Smooth muscle cell (in vitro differentiated cells): ENCODE measurements around the gene EIF4A3. TPM values are rescaled to one million over a fixed set of nuclear protein-coding genes. Genes with fewer than 3 reads are reported as not detected.

Experiments
- DNase-seq: peaks from one replicate; lab custom pipeline; 2025; ENCODE audit not compliant: unreplicated experiment; lab: John Stamatoyannopoulos, UW
- H2AFZ ChIP-seq: fragments of 200-600 bp; sonication (generic); 2 replicates; pipeline ENCODE4 v1.6.0; 2016; ENCODE audit warnings: antibody characterized with exemption, low read depth, mild to moderate bottlenecking
- H3F3A ChIP-seq: fragments of 200-600 bp; sonication (generic); 2 replicates; pipeline ENCODE4 v1.6.0; 2017; ENCODE audit warnings: antibody characterized with exemption, low read depth
- H3K27ac ChIP-seq: fragments of 200-600 bp; sonication (generic); 2 replicates; pipeline ENCODE4 v1.5.1; 2016; ENCODE audit warnings: low read depth, mild to moderate bottlenecking
- H3K27me3 ChIP-seq: fragments of 200-600 bp; sonication (generic); 2 replicates; pipeline ENCODE4 v1.6.1; 2016; ENCODE audit warnings: low read depth, mild to moderate bottlenecking
- H3K36me3 ChIP-seq: fragments of 200-600 bp; sonication (generic); 2 replicates; pipeline ENCODE4 v1.5.1; 2016; ENCODE audit warnings: low read depth
- H3K4me1 ChIP-seq: fragments of 200-600 bp; sonication (generic); 2 replicates; pipeline ENCODE4 v1.5.1; 2016; ENCODE audit warnings: low read depth
- H3K4me2 ChIP-seq: fragments of 200-600 bp; sonication (generic); 2 replicates; pipeline ENCODE4 v1.6.0; 2016; ENCODE audit warnings: mild to moderate bottlenecking
- H3K4me3 ChIP-seq: fragments of 200-600 bp; sonication (generic); 2 replicates; pipeline ENCODE4 v1.5.1; 2016; ENCODE audit warnings: mild to moderate bottlenecking
- H3K79me2 ChIP-seq: fragments of 200-600 bp; sonication (generic); 2 replicates; pipeline ENCODE4 v1.6.0; 2016; ENCODE audit warnings: low read depth, mild to moderate bottlenecking
- H3K9ac ChIP-seq: fragments of 200-600 bp; sonication (generic); 2 replicates; pipeline ENCODE4 v1.6.0; 2016; ENCODE audit warnings: low read depth
- H3K9me3 ChIP-seq: fragments of 200-600 bp; sonication (generic); replicated peaks from 2 replicates; pipeline ENCODE4 v1.5.1; 2016; ENCODE audit warnings: low read depth
- H4K20me1 ChIP-seq: fragments of 200-600 bp; sonication (generic); 2 replicates; pipeline ENCODE4 v1.6.0; 2016; ENCODE audit warnings: low read depth
- WGBS: methylation state at CpG from one replicate; pipeline ENCODE4 v1.1.7; 2016; ENCODE audit warnings: low lambda C conversion rate; 5-methylcytosine and 5-hydroxymethylcytosine counted together
- polyA plus RNA-seq: library from polyadenylated mRNA; unstranded; fragments of >200 nt; fragmentation: Nextera tagmentation; extraction: Ambion mirVana; gene quantifications from 2 replicates; pipeline ENCODE4 v1.2.1, GENCODE V29; 2016
- total RNA-seq: library from RNA; depleted of rRNA; stranded (reverse); fragments of >200 nt; gene quantifications from 2 replicates; pipeline ENCODE4 v1.2.3, GENCODE V29; 2014
- TF ChIP-seq, protein P1 (sequence below): fragments of 200-600 bp; sonication (generic); IDR thresholded peaks from 2 replicates; pipeline ENCODE4 v1.5.1; 2017; ENCODE audit warnings: borderline replicate concordance, mild to moderate bottlenecking, antibody characterized with exemption; ENCODE audit not compliant: insufficient read depth, poor library complexity, severe bottlenecking

EIF4A3 gene
- total and polyA plus RNA-seq, 2 experiments from 2014 or later = 86.1 to 109 TPM

DNA sequence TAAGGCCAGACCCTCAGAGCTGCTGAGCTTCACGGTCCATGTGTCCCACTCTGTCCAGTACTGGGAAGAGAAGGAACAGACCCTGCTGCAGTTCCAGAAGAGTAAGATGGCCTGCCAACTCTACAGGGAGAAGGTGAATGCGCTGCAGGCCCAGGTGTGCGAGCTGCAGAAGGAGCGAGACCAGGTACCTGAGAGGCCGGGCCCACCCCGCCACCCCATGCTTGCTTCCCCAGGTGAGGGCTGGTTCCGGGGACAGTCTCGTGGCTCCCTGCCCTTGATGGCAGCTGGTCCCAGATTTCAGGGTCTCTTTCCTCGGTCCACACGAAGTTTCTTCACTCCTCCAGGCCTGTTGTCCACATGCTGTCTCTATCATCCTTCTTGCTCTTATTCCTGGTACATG is 43.8 kb upstream of the EIF4A3 start:
- Histone ChIP-seq H2AFZ (no peak overlapping the region), H3K4me1 (no peaks in the 10 kb centered on the region), H3K27ac (no peak overlapping the region), H3K4me3 (no peak overlapping the region), H4K20me1 (no peaks in the 10 kb centered on the region), H3K79me2 (no peaks in the 10 kb centered on the region), H3K36me3 (no peaks in the 10 kb centered on the region), H3K9ac (no peak overlapping the region), H3F3A (no peaks in the 10 kb centered on the region), H3K27me3 (no peaks in the 10 kb centered on the region), H3K4me2 (no peak overlapping the region), H3K9me3 (no peaks in the 10 kb centered on the region)
- no peak for DNase-seq
- TF ChIP-seq, protein P1, sequence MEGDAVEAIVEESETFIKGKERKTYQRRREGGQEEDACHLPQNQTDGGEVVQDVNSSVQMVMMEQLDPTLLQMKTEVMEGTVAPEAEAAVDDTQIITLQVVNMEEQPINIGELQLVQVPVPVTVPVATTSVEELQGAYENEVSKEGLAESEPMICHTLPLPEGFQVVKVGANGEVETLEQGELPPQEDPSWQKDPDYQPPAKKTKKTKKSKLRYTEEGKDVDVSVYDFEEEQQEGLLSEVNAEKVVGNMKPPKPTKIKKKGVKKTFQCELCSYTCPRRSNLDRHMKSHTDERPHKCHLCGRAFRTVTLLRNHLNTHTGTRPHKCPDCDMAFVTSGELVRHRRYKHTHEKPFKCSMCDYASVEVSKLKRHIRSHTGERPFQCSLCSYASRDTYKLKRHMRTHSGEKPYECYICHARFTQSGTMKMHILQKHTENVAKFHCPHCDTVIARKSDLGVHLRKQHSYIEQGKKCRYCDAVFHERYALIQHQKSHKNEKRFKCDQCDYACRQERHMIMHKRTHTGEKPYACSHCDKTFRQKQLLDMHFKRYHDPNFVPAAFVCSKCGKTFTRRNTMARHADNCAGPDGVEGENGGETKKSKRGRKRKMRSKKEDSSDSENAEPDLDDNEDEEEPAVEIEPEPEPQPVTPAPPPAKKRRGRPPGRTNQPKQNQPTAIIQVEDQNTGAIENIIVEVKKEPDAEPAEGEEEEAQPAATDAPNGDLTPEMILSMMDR = no peak
- WGBS = 95% methylated on average over 10 of the region's 10 CpGs

DNA sequence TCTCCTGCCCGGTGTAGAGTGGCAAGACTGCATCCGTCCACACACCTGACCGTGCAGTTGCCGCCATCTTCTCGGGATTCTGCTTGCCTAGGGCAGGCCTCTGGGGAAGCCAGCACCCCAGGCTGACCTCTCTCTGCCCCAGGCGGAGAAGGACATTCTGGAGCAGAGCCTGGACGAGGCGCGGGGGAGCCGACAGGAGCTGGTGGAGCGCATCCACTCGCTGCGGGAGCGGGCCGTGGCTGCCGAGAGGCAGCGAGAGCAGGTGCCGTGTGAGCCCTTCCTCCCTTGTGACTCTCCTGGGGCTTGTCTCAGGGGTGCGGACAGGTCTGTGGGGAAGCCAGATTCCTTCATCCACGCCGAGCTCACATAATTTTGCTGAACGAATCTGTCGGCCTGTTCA is 42.7 kb upstream of the EIF4A3 start:
- Histone ChIP-seq H3F3A (no peaks in the 10 kb centered on the region), H3K27ac (no peak overlapping the region), H2AFZ (no peak overlapping the region), H3K9me3 (no peaks in the 10 kb centered on the region), H3K4me2 (no peak overlapping the region), H3K79me2 (no peaks in the 10 kb centered on the region), H3K4me1 (no peaks in the 10 kb centered on the region), H3K27me3 (no peaks in the 10 kb centered on the region), H3K36me3 (no peaks in the 10 kb centered on the region), H4K20me1 (no peaks in the 10 kb centered on the region), H3K4me3 (no peak overlapping the region), H3K9ac (no peak overlapping the region)
- DNase-seq = no peak
- 95% methylated on average over 18 of the region's 23 CpGs for WGBS
- TF ChIP-seq, protein P1 = no peak

DNA sequence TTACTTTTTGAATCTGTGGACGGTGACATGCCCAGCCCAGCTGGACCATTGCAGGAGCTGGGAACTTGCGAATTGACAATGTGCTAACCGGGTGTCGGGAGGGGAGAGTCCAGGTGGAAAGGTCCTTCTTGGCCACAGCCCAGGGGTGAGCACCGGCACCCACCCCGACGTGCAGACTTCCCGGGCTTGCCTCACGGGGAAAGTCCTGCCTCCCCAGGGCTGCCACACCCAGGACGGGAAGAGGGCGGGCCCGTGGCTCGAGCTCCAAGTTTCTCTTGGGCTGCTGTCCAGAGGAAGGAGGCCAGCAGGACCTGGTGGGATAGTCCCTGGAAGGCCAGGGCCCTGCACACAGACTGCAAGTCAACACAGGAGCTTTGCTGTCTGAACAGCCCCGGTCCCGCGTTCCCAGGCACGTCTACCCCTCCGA is 40.6 kb upstream of the EIF4A3 start:
- Histone ChIP-seq H3K4me1 (no peaks in the 10 kb centered on the region), H3K79me2 (no peaks in the 10 kb centered on the region), H3F3A (no peaks in the 10 kb centered on the region), H3K36me3 (no peaks in the 10 kb centered on the region), H3K4me2 (no peak overlapping the region), H4K20me1 (no peaks in the 10 kb centered on the region), H3K4me3 (no peak overlapping the region), H3K27me3 (no peaks in the 10 kb centered on the region), H3K27ac (no peak overlapping the region), H3K9me3 (no peaks in the 10 kb centered on the region), H2AFZ (peak overlapping the region; percentile 56), H3K9ac (no peak overlapping the region)
- TF ChIP-seq, protein P1 = no peak
- DNase-seq = no peak
- 88% methylated on average over 18 of the region's 18 CpGs for WGBS

DNA sequence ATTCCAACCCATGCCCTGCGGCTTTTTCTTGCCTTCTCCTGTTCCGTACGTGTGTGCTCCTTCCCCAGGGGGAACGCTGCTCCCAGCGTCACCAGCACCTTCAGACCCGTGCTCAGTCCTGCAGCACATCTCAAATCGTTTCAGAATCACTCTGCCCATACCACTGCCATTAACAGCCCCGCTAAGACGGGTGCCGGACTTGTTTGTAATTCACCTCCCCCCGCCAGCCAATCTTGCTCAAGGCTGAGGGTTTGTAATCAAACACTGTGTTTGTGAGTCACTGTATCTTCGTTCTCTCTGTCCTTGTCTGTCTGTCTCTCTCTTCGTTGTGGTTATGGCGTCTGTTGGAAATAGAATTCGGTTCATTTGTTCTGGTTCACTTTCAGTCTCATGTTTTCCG is 40.2 kb upstream of the EIF4A3 start:
- no peak overlapping the region for H3K4me2 ChIP-seq
- no peak overlapping the region for H3K27ac ChIP-seq
- H3K4me1 ChIP-seq = no peaks in the 10 kb centered on the region
- peak overlapping the region; percentile 56 for H2AFZ ChIP-seq
- no peaks in the 10 kb centered on the region for H3K9me3 ChIP-seq
- no peaks in the 10 kb centered on the region for H3K27me3 ChIP-seq
- WGBS = 71% methylated on average over 16 of the region's 16 CpGs
- H3F3A ChIP-seq = no peaks in the 10 kb centered on the region
- H3K9ac ChIP-seq = no peak overlapping the region
- TF ChIP-seq, protein P1 = no peak
- H3K36me3 ChIP-seq = no peaks in the 10 kb centered on the region
- no peak for DNase-seq
- no peaks in the 10 kb centered on the region for H3K79me2 ChIP-seq
- no peak overlapping the region for H3K4me3 ChIP-seq
- no peaks in the 10 kb centered on the region for H4K20me1 ChIP-seq
